Astrocyte of the cerebellum (primary cell): ENCODE measurements around the gene SLC25A25.

ENCODE experiments used
- DNase-seq: peaks from one replicate; pipeline ENCODE4 v3.0.0-alpha.2; 2011; ENCODE audit warnings: low read depth
- H3K4me3 ChIP-seq: 2 replicates; pipeline ENCODE4 v1.5.1; 2011; ENCODE audit warnings: mild to moderate bottlenecking, low read depth, low read length, moderate library complexity
- CTCF ChIP-seq: IDR thresholded peaks from 2 replicates; pipeline ENCODE4 v1.5.1; 2012; ENCODE audit warnings: low read length, low read depth, moderate library complexity, mild to moderate bottlenecking; ENCODE audit errors: missing control alignments
- in situ Hi-C: cut with HindIII; loops from 2 replicates; pipeline ENCODE4 v1.10.0; 2017; ENCODE audit warnings: low sequenced_read_pairs

SLC25A25 gene

GRCh38 chr9:128104171-128104618 is 36.2 kb downstream of the SLC25A25 start:
- H3K4me3 ChIP-seq, result no peak overlapping the region
- TF ChIP-seq CTCF, result no peak
- in situ Hi-C loops, result no loop called here
- no peak for DNase-seq

- no peak for TF ChIP-seq CTCF
- no peak for DNase-seq
- in situ Hi-C loops, result no loop called here
- H3K4me3 ChIP-seq, result no peak overlapping the region
These were observed 37.6 kb downstream of the SLC25A25 start for GRCh38 chr9:128105538-128106175.

GRCh38 chr9:128106181-128106939 is 38.3 kb downstream of the SLC25A25 start:
- in situ Hi-C loops, result no loop called here
- no peak for DNase-seq
- H3K4me3 ChIP-seq, result no peak overlapping the region
- TF ChIP-seq CTCF, result no peak

GRCh38 chr9:128106940-128107467 is 39.0 kb downstream of the SLC25A25 start:
- in situ Hi-C loops, result no loop called here
- TF ChIP-seq CTCF, result no peak
- H3K4me3 ChIP-seq, result no peak overlapping the region
- no peak for DNase-seq

GRCh38 chr9:128107468-128108268 is 39.6 kb downstream of the SLC25A25 start:
- no peak for TF ChIP-seq CTCF
- H3K4me3 ChIP-seq, result no peak overlapping the region
- in situ Hi-C loops, result no loop called here
- no peak for DNase-seq
